HG02840 (cell line): Measurements from ENCODE around the gene RNF220.

ENCODE experiments used
- ATAC-seq: cut with Tn5 transposase; IDR thresholded peaks from one replicate; pipeline ENCODE4 v1.9.1; 2021; ENCODE audit warnings: mild to moderate bottlenecking, moderate library complexity, moderate number of reproducible peaks; ENCODE audit not compliant: unreplicated experiment, low FRiP score

RNF220 gene

DNA sequence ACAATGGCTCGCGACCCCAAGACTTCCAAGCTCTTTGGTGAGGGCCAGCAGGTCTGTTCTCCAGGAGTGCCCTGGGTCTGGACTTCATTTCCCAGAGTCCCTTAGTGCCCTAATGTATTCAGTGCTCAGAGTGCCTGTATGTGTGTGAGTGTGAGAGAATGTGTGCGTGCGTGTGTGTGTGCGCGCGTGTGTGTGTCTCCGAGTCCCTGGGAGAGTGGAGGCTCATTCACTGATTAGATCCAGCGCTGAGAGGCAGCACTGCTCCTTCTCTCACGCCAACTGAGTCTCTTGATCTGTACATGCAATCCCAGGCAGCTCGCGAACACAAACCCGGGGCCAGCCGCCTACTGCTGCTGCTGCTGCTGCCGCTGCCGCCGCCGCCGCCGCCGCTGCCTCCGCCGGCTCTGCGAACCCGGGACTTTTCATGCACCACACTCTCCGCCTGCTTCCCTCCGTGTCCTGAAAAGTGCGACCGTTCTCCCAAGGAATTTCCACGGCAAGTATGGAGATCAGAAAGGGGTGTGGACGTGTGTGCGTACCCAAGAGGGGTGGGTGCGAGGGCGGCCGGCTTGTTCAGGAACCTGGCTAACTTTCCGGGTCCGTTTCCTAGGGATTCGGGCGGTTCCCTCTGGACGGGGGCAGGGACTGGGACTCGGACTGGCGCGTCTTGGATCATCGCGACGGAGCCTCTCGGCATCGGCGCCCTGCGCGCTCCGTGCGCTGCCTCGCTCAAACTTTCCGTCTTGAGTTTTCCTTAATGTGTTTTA lies at the start of gene RNF220:
Gene RNF220 (plus strand): TSS at position 225 of the 767 bp plus-strand sequence.
- no peak for ATAC-seq

DNA sequence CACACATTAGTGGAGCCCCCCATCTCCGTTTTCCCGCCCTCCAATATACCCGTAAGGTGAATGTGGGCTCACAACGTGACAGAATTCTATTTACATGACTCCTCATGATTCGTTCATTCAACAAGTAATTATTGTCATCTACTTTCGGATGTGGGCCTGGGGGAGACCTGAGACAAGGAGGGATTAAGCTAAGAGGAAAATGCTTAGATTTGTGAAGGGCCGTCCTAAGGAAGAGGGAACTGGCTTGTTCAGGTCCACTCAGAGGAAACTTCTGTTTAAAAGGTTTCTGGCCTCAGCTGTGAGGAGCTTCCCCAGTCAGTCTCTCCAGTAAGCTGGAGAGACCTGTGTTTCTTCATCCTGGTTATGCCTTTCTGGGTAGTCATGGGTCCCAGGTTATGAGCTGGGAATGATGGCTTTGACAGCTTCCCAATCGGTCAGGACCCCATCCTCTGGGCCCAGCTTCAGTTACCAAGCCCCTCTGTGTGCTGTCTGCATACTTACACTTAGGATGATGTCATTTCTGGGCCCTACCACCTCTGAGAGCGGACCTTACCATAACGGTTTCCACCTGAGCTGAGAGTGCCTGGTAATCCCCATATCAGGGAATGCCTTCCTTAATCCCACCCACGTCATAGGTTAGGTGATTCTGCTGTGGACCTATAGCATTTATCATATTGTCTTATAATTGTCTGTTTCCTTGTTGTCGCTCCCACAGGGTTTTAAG lies 49.3 kb upstream of the RNF220 start:
- no peak for ATAC-seq

DNA sequence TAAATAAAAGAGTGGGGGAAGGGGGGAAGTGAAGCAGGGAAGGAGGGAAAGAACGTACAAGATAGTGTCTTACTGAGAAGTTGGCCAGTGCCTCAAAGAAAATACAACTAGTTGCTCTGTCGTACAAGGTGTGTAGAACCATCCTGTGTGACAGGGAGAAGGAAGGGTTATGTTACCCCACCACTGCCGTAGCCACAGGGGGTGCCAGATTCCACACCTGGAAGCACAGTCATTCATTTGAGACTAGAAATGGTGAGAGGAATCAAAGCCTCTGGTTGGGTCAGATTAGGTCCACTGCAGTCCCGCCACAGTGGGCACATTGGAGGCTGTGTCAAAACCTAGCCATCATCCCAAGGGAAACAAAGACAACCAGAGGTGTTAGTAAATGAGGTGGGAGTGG lies 47.3 kb upstream of the RNF220 start:
- no peak for ATAC-seq

DNA sequence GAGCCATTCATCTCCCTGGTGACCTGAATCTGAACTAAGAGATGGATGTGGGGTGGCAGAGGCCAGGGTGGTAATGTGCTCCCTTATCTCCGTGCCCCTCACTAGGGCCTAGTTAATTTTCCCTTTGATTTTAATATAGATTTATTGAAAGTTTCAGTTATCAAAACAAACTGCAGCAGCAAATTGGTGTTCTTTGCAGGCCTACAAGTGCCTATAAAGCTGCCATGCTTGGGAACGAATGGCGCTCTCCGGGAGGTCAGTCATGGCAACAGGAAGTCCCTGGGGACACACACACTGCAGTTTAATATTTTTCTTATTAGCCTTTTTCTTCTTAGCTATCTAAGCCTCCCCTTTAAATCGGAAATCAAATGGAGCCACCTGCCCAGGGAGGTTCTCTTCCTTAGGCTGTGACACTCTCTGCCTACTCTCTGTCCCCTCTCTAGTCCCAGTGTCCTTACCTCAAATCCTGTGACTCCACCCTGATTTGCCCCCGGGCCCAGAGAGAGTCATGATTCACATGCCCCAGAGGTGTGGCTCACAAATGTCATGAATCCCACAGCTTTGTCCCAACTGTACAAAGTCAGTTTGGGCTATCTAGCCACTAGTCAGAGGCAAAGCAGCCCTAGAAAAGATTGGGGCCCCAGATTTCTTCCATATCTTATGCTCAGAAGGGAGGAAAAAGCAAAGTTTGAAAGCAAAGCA lies 45.7 kb upstream of the RNF220 start:
- ATAC-seq, result no peak

DNA sequence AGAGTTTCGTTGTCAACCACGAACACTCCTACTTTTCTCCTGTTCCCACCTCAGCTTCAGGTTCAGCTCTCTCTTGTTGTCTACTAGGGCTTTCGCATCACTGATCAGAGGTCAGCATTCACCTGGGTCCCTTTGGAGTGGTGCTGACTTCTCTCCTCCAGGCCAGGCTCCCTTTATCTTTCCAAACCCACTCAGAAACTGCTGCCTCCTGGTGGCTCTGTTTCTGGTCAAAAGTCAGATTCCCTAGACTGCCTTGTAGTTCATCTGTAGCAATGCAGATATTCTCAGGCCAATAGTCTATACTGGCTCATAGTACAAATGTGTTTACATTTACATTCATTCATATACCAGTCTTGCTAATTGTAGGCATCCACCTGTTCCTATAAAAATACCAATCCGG lies 43.6 kb upstream of the RNF220 start:
- no peak for ATAC-seq

DNA sequence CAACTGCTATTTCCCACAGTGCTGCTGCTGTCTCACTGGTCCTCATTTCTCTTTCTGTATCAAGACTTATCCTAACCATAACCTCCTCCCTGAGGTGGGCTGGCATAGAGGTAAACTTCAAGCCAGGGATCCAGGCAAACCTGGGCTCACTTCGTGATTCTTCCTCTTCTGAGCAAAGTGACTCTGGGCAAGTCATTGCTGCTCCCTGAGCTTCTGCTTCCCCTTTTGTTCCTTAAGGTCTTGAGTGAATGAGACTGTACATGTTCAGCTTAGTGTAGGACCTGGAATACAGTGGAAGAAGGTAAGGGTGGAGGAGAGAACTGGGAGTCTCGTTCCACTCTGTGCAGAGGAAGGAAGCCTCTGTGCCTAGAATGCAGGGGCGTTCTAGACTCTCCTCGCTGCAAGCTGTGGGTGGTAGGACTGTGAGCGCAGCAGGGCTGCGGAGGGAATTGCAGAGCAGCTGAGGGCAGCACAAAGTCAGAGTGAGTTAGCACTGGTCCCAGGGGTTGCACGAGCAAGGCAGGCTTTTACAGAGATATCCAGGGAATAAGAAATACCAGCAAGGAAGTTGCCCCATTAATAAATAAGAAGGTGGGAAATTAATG lies 38.6 kb upstream of the RNF220 start:
- ATAC-seq, result no peak

DNA sequence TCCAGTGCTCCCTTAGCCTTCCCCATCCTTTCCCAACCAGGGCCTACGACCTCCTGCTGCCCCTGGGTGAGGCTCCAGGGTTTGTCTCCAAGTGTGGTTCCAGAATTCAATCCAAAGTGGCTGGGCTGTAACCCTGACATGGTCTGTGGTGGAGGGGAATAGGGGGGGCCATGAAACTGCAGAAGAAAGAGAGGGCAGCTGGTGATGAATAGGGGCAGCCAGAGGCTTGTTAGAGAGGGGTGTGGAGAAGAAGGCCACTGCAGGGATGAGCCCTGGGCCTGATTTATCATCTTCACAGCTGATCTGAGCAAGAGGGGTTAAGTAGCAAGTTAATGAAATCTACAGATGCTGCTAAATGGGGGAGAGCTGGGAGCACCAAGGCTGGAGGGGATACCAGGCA lies 37.1 kb upstream of the RNF220 start:
- ATAC-seq, result no peak

DNA sequence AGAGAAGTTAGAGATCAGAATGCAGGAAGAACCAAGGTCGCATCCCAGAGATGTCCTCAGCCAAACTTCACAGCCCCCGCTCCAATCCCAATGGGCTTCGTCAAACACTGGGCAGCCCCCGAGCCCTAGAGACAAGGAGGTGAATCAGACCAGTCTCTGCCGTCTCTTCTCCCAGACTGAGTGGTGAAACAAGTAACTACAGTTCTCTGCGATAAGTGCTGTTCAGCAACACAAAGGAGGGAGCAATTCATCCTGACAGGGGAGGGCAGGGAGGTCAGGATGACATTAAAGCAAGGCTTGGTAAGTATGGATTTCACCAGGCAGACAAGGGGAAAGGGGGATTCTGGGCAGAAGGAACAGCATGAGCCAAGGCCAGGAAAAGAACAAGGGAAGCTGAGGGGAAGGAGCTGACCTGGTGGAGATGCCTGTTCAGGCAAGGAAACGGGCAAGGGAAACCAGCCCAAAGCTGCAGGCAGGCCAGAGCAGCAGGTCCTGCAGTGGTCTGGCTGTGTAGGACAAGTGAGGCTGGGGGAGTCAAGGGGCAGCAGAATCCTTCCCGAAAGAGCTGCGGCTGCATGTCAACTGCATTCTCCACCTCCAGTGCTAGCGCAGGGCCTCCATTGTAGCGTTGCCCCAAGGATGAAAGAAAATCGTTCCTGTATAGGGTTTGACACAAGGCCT lies 36.4 kb upstream of the RNF220 start:
- no peak for ATAC-seq

DNA sequence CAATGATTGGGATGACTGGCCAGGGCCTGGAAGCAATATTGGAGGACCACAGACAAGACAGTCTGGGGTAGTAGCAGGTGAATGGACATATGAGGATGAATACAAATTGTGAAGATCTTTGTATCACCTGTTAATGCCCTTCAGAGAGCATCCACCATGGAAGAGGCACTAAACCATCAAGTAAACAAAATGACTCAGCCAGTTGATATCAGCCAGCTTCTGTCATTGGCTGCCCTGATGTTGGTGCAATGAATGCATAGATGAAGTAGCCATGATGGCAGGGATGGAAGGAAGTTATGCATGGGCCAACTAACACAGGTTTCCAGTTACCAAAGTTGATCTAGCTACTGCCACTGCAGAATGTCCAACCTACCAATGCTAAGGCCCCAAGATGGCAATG lies 33.8 kb upstream of the RNF220 start:
- no peak for ATAC-seq

DNA sequence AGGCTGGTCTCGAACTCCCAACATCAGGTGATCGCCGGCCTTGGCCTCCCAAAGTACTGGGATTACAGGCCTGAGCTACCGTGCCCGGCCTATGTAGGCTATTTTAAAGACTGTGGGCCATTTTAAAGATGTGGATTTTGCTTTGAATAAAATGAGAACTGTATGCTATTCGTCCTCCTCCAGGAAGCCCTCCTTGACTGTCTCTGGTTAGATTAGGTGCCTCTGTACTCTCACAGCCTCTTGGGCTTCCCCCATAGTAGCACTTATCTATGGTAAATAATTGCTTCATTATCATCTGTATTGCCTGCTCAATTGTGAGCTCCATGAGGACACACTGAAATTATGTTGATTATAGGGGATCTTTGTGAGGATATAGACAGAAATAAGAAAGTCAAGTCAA lies 29.5 kb upstream of the RNF220 start:
- no peak for ATAC-seq

DNA sequence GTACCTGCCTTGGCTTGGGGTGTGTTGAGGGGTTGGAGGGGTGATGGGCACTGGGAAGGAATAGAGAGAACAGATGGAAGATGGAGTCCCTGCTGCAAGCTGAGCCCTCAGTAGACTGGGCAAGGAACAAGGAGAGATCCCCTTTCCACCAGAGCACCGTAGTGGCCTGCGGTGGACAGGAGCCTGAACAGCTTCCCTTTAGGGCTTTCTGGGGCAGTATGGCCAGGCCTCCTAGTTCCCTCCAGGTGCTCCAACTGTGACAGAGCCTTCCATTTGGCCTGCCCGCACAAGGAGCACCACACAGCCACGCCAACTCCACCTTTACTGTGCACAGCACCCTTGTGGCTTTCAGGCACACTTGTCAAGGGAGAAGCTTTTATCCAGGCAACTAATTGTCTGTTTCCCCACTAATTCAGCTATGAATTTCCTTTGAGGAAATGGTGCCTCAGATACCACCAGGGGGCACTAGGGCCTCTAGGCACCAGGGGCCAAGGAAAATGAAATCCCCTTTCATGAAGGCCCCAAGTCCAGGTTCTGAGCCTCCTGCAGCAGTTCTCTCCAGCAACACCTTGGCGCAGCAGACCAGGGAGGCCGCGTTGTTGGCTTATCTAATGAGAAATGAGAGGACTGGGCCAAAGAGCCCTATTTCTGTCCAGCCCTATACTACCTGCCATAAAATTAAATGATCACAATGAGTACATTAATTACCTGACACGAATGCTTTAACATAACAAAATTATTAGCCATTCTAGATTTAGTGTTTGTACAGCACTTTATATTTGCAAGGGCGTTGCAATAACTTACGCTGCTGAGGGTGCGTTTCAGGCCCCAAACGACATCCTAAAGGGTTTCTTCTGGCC lies 26.9 kb upstream of the RNF220 start:
- ATAC-seq, result no peak

DNA sequence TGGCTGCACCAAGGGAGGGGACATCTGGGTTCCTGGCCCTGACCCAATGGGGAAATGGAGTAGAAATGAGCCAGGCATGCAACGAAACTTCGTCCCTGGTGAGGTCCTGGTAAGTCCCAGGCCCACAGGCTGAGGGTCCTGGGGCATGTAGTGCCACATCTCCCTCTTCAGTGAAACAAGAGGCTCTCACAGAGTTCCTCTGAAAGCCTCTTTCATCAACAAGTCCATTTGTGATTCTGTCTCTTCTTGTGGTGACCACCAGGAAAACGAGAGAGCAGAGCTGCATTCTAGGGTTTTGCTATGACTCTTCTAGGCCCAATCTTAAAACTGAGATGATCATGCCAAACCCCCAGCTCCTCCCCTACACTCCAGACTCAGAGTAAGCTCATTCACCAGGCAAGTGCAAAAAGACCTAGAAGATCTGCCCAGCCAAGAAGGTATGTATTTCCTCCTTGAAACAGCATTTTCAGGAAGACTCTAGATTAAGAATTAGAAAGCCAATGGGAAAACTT lies 24.3 kb upstream of the RNF220 start:
- ATAC-seq, result no peak

DNA sequence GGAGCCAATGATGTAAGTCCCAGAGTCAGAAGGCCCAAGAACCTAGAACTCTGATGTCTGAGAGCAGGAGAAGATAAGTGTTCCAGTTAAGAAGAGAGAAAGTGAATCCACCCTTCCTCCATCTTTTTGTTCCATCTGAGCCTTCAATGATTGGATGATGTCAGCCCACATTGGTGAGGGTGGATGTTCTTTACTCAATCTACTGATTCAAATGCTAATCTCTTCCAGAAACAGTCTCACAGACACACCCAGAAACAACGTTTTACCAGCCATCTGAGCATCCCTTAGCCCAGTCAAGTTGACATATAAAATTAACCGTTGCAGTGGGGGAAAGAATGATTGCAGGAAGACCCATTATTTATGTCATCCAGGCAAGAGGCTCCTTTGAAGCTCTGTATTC lies 16.5 kb upstream of the RNF220 start:
- no peak for ATAC-seq

DNA sequence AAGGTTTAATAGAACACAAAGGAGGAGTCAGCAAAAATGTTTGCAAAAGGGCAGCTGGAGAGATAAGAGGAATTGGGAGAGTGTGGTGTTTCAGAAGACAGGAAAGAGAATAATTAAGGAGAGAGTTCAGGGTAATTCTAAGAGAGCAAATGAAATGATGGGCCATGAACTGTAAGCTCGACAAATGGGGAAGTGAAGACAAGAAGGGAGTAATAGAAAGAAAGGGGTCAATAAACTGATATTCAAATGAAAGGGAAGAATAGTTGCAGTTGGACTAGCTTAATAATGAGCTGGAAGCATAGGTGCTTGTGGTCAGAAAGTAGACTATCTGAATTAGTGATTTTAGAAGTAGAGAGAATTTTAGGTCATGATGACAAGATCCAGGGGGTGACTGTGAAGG lies 15.6 kb upstream of the RNF220 start:
- ATAC-seq, result no peak

DNA sequence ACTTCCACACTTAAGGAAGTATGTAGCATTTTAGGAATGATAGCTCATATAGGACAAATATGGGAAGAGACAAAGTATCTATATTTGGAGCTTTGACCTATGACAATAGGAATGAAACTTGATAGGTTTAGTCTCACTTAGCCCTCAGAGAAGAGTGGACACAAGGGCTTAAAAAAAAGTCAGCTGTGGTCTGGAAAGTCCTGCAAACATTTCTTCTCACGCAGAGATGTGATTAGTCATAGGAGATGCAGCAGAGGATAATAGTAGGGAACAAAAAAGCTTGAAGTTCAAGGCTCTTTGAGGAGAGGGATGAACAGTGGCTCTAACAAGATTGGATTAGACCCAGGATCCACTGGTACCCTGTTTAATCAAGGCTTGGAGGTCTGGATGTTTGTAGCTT lies 14.8 kb upstream of the RNF220 start:
- ATAC-seq, result no peak

DNA sequence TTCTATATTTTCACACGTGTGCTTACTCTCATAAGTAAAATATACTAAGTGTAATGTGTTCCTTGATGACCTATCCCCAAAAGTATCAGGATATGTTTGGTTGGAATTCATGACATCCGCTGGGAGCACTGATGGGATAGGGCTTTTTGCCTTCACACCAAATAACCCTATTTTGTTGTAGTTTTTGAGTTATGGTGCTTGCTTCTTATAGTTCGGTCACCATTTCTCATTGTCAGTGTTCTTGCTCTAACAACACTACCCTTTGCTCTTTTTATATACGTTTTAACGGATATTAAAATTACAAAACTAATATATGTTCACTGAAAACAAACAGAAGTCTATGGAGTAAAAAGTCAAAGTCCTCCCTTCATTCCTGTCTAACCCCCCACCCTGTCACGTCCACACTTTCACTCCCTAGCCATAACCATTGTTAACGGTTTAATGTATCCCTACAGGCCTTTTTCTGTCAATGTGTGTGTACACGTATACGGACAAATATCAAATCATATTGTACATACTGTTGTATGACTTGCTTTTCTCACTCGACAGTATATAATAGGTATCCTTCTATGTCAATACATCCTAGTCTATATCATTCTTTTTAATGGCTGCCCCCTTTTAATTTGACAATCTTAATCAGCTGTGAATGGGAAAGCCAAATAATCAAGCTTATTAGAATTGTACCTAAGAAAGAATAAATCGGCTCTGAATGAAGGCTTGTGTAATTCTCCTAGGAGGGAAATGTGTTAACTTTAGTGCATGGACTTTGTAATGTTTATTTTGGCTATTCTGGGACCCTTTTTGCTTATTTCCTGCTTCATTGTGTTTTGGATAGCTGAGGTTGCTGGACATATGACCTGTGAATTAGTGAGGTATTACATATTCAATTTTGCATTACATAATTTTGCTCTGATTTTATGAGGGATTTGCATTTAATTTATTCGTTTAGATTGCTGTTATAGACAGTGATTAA lies 3.5 kb upstream of the RNF220 start:
- no peak for ATAC-seq

DNA sequence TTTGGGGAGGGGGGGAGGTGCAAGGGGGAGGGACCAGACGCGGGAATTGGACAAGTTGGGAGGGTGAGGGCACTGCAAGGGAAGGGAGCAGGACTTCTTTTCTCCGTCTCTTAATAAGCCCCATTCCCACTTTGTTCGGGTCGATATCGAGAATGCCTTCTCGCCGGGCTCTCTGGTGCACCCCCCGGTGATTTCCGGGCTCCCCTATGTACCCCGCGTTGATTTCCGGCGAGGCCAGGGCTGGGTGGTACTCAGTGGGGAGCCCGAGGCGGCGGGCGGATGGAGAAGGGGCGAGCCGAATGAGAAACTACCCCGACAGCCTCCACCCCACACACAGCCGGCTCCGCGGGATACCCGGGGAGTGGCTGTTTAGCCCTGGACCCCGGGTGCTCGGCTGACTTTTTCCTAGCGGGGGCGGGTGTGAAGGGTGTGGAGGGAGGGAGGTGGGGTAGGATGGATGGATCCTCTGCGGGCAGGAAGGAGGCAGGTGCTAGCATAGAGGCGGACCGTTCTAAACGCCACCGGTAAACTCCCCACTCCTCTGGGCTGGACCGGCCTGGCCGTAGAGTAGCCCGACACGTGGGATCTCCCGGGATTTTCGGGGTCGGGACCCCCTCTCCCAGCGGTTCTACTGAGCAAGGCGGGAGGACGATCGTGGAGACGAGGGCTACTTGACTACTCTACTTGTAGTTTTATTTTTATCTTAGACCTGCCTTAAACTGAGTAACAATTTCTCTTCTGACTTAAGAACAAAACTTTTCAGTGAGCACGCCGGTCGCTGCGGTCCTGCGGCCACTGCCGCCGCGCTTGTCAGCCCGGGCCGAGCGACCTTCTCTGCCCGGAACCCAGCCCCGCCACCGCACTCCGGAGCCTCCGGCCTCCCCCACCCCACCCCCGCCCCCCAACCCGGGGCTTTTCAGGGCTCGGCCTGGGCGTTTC lies 1.0 kb downstream of the RNF220 start:
- ATAC-seq, result no peak
